ENCODE results near the gene PBOV1. TPM values are rescaled to one million over a fixed set of nuclear protein-coding genes. Genes with fewer than 3 reads are reported as not detected.

PBOV1 gene
- polyA plus RNA-seq, 2 of the 4 experiments (the other 2 are of a cell fraction) = not detected

DNA sequence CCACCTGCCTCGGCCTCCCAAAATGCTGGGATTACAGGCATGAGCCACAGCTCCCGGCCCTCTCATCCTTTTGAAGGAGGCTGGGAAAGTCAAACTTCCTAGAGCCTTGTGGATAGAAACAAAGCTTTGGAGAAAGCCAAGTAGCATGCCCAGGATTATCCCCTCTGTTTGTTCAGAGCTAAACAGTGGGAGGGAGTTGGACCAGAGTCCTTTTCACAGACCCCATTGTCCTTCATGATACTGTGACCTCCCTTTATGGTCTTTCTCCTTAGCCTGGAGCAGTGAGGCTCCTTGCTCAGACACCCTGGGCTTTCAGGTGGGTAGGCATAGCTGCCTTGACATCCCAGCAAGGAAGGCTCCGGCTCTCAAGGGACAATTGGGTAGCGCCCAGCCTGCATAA lies 31.1 kb downstream of the PBOV1 start:
- 76% methylated on average over 4 of the region's 4 CpGs for WGBS (ENCODE audit: missing lambda C conversion rate)
- POLR2A ChIA-PET = no interaction called here
- Histone ChIP-seq H3K4me2 (no peak overlapping the region), H3K9me3 (no peaks in the 10 kb centered on the region), H3K4me3 (no peak overlapping the region), H3K27ac (no peak overlapping the region), H3K4me1 (no peaks in the 10 kb centered on the region)
- FAIRE-seq (no peak), ATAC-seq (no peak), DNase-seq (ENCODE audit: low read depth in 1 of 2, low spot score in 1 of 2) (no peak)
- TF ChIP-seq ATOH8 (CRISPR knock-in tag; IDR thresholded peaks at IDR 0.05; ENCODE audit: low read depth) = no peak
- TF ChIP-seq HDAC2 (IDR thresholded peaks at IDR 0.05) = no peak
- TF ChIP-seq HOXB5 (CRISPR knock-in tag; IDR thresholded peaks at IDR 0.05) = no peak
- CTCF ChIA-PET = interaction anchor here (0.7 kb wide), 1 partner anchor 830 kb away, joined by 3 read pairs; no protein-coding TSS in a partner anchor

GRCh38 chr6:138184230-138184629 lies 34.1 kb downstream of the PBOV1 start:
- Histone ChIP-seq H3K27ac (no peak overlapping the region), H3K4me3 (no peak overlapping the region), H3K4me1 (no peaks in the 10 kb centered on the region), H3K9me3 (no peaks in the 10 kb centered on the region), H3K4me2 (no peak overlapping the region)
- TF ChIP-seq ZNF302 (CRISPR knock-in tag; IDR thresholded peaks at IDR 0.05) (no peak), BHLHE40 (IDR thresholded peaks at IDR 0.05; ENCODE audit: low read depth, low read length) (no peak)
- TF ChIP-seq, protein P1, sequence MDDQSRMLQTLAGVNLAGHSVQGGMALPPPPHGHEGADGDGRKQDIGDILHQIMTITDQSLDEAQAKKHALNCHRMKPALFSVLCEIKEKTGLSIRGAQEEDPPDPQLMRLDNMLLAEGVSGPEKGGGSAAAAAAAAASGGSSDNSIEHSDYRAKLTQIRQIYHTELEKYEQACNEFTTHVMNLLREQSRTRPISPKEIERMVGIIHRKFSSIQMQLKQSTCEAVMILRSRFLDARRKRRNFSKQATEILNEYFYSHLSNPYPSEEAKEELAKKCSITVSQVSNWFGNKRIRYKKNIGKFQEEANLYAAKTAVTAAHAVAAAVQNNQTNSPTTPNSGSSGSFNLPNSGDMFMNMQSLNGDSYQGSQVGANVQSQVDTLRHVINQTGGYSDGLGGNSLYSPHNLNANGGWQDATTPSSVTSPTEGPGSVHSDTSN (IDR thresholded peaks at IDR 0.05) = no peak
- POLR2A ChIA-PET = no interaction called here
- FAIRE-seq (no peak), ATAC-seq (no peak), DNase-seq (ENCODE audit: low read depth in 1 of 2, low spot score in 1 of 2) (no peak)
- CTCF ChIA-PET = no interaction called here
- WGBS (ENCODE audit: missing lambda C conversion rate) = 72% methylated on average over 3 of the region's 3 CpGs

DNA sequence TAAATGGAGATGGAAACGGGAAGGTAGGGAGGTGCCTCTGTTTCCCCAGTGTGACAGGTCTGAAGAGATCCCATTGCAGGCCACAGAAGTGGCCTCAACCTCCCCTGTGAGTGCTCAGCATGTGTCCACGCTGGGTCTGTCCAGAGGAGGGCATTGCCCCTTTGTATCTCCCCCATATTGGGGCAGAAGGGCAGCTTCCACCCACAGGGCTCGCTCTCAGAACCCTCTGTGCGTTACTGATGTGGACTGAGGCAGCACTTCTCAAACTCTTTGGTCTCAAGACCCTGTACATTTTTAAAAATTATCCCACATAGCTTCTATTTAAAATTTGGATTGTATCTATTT lies 34.5 kb downstream of the PBOV1 start:
- FAIRE-seq = no peak

More for the DNA sequence above, 34.5 kb downstream of the PBOV1 start:
- H3K27ac ChIP-seq = no peak overlapping the region
- no peak overlapping the region for H3K4me3 ChIP-seq
- H3K9me3 ChIP-seq = no peaks in the 10 kb centered on the region
- no peak overlapping the region for H3K4me2 ChIP-seq
- TF ChIP-seq KDM5A (IDR thresholded peaks at IDR 0.05) (no peak), BHLHE40 (IDR thresholded peaks at IDR 0.05; ENCODE audit: low read depth, low read length) (no peak), ZFP36 (IDR thresholded peaks at IDR 0.05; ENCODE audit: borderline replicate concordance, partially characterized antibody) (no peak), NPAS2 (CRISPR knock-in tag; IDR thresholded peaks at IDR 0.05; ENCODE audit: borderline replicate concordance) (no peak), ZSCAN20 (CRISPR knock-in tag; IDR thresholded peaks at IDR 0.05) (no peak), RARB (CRISPR knock-in tag; IDR thresholded peaks at IDR 0.05) (no peak), CEBPB (IDR thresholded peaks at IDR 0.05) (no peak), HOXA7 (CRISPR knock-in tag; IDR thresholded peaks at IDR 0.05) (no peak), MAFK (IDR thresholded peaks at IDR 0.05; ENCODE audit: partially characterized antibody) (no peak), NR3C1 (IDR thresholded peaks at IDR 0.05) (no peak), POLR2AphosphoS2 (conservative IDR thresholded peaks at IDR 0.05; ENCODE audit: low read length) (no peak), ATOH8 (CRISPR knock-in tag; IDR thresholded peaks at IDR 0.05; ENCODE audit: low read depth) (no peak), CHD2 (IDR thresholded peaks at IDR 0.05; ENCODE audit: low read length, partially characterized antibody) (no peak), NFE2L2 (conservative IDR thresholded peaks at IDR 0.05; ENCODE audit: low read length) (no peak)
- TF ChIP-seq, protein P2, sequence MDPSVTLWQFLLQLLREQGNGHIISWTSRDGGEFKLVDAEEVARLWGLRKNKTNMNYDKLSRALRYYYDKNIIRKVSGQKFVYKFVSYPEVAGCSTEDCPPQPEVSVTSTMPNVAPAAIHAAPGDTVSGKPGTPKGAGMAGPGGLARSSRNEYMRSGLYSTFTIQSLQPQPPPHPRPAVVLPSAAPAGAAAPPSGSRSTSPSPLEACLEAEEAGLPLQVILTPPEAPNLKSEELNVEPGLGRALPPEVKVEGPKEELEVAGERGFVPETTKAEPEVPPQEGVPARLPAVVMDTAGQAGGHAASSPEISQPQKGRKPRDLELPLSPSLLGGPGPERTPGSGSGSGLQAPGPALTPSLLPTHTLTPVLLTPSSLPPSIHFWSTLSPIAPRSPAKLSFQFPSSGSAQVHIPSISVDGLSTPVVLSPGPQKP (IDR thresholded peaks at IDR 0.05; ENCODE audit: low read depth, low read length) = no peak
- TF ChIP-seq, protein P3, sequence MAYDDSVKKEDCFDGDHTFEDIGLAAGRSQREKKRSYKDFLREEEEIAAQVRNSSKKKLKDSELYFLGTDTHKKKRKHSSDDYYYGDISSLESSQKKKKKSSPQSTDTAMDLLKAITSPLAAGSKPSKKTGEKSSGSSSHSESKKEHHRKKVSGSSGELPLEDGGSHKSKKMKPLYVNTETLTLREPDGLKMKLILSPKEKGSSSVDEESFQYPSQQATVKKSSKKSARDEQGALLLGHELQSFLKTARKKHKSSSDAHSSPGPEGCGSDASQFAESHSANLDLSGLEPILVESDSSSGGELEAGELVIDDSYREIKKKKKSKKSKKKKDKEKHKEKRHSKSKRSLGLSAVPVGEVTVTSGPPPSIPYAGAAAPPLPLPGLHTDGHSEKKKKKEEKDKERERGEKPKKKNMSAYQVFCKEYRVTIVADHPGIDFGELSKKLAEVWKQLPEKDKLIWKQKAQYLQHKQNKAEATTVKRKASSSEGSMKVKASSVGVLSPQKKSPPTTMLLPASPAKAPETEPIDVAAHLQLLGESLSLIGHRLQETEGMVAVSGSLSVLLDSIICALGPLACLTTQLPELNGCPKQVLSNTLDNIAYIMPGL (CRISPR knock-in tag; IDR thresholded peaks at IDR 0.05; ENCODE audit: borderline replicate concordance) = no peak
- ChIA-PET CTCF (no interaction called here), POLR2A (no interaction called here)
- WGBS (ENCODE audit: missing lambda C conversion rate) = 44% methylated on average over 4 of the region's 4 CpGs
- DNase-seq (ENCODE audit: low read depth in 1 of 2, low spot score in 1 of 2) = no peak
- no peak for ATAC-seq
- H3K4me1 ChIP-seq = no peaks in the 10 kb centered on the region

All from A549 (cell line).